ENCODE measurements around the gene C11orf98.
"Not testable (repeated sequence)": the region's sequence is repeated elsewhere in the genome, so short reads cannot be mapped to it uniquely, and the experiment has no call there.

C11orf98 gene

DNA sequence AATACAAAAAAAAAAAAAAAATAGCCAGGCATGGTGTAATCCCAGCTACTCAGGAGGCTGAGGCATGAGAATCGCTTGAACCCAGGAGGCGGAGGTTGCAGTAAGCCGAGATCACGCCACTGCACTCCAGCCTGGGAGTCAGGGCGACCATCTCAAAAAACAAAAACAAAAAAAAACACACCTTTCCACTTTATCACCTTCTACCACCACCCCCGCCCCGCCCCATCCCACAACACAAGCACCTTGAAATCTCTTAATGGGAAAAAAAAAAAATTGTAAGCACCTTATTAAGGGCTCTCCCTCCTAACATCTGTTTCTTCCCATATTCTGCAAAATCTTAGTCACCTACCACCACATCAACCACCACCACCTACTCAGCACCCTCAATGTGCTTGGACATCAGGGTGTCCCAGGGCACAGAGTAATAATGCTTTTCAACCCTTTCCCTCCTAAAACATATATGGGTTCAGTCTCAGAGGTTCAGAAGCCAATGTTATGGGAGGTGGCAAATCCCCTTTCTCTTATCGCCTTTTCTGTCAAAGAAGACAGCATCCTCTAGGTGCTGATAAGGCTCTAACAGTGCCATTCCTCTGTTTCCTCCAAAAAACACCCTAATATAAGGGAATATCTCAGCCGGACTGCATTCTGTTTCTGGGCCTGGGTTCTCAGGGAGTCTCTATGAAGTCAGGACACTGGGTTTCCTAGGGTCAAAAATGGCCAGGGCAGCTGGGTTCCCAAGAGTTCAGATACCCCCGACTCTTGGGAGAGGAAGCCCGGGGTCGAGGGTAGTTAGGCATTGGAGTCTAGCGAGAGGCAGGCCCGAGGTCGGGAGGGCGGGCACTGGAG is 12.6 kb downstream of the C11orf98 start:
- H3K79me2 ChIP-seq (ENCODE audit: low read length), result peaks cover 34% of the 10 kb centered on the region
- H3K9me3 ChIP-seq (replicated peaks; ENCODE audit: insufficient read depth, low read length), result no peaks in the 10 kb centered on the region
- H4K20me1 ChIP-seq (ENCODE audit: insufficient read depth, low read length), result no peaks in the 10 kb centered on the region
- H3K27ac ChIP-seq (ENCODE audit: low read length), result peak overlapping the region; percentile 62
- TF ChIP-seq, protein P1, sequence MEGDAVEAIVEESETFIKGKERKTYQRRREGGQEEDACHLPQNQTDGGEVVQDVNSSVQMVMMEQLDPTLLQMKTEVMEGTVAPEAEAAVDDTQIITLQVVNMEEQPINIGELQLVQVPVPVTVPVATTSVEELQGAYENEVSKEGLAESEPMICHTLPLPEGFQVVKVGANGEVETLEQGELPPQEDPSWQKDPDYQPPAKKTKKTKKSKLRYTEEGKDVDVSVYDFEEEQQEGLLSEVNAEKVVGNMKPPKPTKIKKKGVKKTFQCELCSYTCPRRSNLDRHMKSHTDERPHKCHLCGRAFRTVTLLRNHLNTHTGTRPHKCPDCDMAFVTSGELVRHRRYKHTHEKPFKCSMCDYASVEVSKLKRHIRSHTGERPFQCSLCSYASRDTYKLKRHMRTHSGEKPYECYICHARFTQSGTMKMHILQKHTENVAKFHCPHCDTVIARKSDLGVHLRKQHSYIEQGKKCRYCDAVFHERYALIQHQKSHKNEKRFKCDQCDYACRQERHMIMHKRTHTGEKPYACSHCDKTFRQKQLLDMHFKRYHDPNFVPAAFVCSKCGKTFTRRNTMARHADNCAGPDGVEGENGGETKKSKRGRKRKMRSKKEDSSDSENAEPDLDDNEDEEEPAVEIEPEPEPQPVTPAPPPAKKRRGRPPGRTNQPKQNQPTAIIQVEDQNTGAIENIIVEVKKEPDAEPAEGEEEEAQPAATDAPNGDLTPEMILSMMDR (IDR thresholded peaks at IDR 0.05; ENCODE audit: low read length), result no peak
- TF ChIP-seq EZH2phosphoT487 (IDR thresholded peaks at IDR 0.05; ENCODE audit: low read length), result no peak
- TF ChIP-seq EZH2 (optimal IDR thresholded peaks at IDR 0.05; ENCODE audit: low read depth, low read length), result no peak
- peak overlapping the region; percentile 99 for H2AFZ ChIP-seq (ENCODE audit: low read length)
- H3K4me2 ChIP-seq (ENCODE audit: low read depth, low read length), result peak overlapping the region; percentile 95
- H3K4me3 ChIP-seq (ENCODE audit: low read length), result peak overlapping the region; percentile 93
- H3K9me2 ChIP-seq (replicated peaks; ENCODE audit: insufficient read depth, low read length), result no peaks in the 10 kb centered on the region
- H3K4me1 ChIP-seq (ENCODE audit: low read length), result peaks cover 6% of the 10 kb centered on the region; the same call in 1 of the 2 replicates
- peaks cover 11% of the 10 kb centered on the region for H3F3A ChIP-seq (ENCODE audit: insufficient read depth, low read length)
- peak overlapping the region; percentile 92 for H3K9ac ChIP-seq (ENCODE audit: low read length)
- no peaks in the 10 kb centered on the region for H3K36me3 ChIP-seq (replicated peaks; ENCODE audit: insufficient read depth, low read length)
- no peak for DNase-seq
- H3K27me3 ChIP-seq (replicated peaks; ENCODE audit: insufficient read depth, low read length), result no peaks in the 10 kb centered on the region

GRCh38 chr11:62650283-62650682 is 14.7 kb downstream of the C11orf98 start:
- H3K4me1 ChIP-seq (ENCODE audit: low read length), result peaks cover 13% of the 10 kb centered on the region
- not testable (repeated sequence) for H3K4me2 ChIP-seq (ENCODE audit: low read depth, low read length); H3K9me2 ChIP-seq (replicated peaks; ENCODE audit: insufficient read depth, low read length); H3K27me3 ChIP-seq (replicated peaks; ENCODE audit: insufficient read depth, low read length); H3K9ac ChIP-seq (ENCODE audit: low read length); DNase-seq; H3K4me3 ChIP-seq (ENCODE audit: low read length); H4K20me1 ChIP-seq (ENCODE audit: insufficient read depth, low read length); H2AFZ ChIP-seq (ENCODE audit: low read length); H3K36me3 ChIP-seq (replicated peaks; ENCODE audit: insufficient read depth, low read length); H3K9me3 ChIP-seq (replicated peaks; ENCODE audit: insufficient read depth, low read length); H3K27ac ChIP-seq (ENCODE audit: low read length)
- H3F3A ChIP-seq (ENCODE audit: insufficient read depth, low read length), result peaks cover 12% of the 10 kb centered on the region
- peaks cover 45% of the 10 kb centered on the region for H3K79me2 ChIP-seq (ENCODE audit: low read length)

DNA sequence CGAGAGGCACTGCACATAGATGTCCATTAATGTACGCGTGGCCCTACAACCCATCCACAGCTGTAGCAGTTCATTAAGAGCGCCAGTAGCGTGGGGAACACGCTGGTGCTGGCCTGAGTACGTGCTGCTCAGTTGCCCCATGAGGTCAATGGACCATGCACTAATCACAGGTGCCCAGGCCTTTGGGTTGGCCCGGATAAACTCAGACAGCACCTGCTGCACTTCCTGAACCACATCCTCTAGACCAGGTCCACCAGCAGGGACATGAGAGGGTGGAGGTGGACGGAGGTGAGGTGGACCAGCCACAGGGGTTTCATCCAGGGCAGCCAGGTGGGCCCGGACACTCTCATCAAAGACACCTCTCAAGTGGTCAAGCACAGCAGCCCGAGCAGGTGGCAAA is 15.5 kb downstream of the C11orf98 start:
- Histone ChIP-seq H3K9me2 (replicated peaks; ENCODE audit: insufficient read depth, low read length) (no peaks in the 10 kb centered on the region), H2AFZ (ENCODE audit: low read length) (no peak overlapping the region), H3K36me3 (replicated peaks; ENCODE audit: insufficient read depth, low read length) (no peaks in the 10 kb centered on the region), H4K20me1 (ENCODE audit: insufficient read depth, low read length) (no peaks in the 10 kb centered on the region), H3K4me1 (ENCODE audit: low read length) (peaks cover 13% of the 10 kb centered on the region), H3K27ac (ENCODE audit: low read length) (no peak overlapping the region), H3K9ac (ENCODE audit: low read length) (no peak overlapping the region), H3K27me3 (replicated peaks; ENCODE audit: insufficient read depth, low read length) (no peaks in the 10 kb centered on the region), H3K79me2 (ENCODE audit: low read length) (peaks cover 53% of the 10 kb centered on the region), H3K4me3 (ENCODE audit: low read length) (no peak overlapping the region), H3F3A (ENCODE audit: insufficient read depth, low read length) (peaks cover 12% of the 10 kb centered on the region), H3K9me3 (replicated peaks; ENCODE audit: insufficient read depth, low read length) (no peaks in the 10 kb centered on the region), H3K4me2 (ENCODE audit: low read depth, low read length) (no peak overlapping the region)
- TF ChIP-seq EZH2phosphoT487 (IDR thresholded peaks at IDR 0.05; ENCODE audit: low read length) (no peak), EZH2 (optimal IDR thresholded peaks at IDR 0.05; ENCODE audit: low read depth, low read length) (no peak)
- TF ChIP-seq, protein P1 (IDR thresholded peaks at IDR 0.05; ENCODE audit: low read length), result no peak
- no peak for DNase-seq

DNA sequence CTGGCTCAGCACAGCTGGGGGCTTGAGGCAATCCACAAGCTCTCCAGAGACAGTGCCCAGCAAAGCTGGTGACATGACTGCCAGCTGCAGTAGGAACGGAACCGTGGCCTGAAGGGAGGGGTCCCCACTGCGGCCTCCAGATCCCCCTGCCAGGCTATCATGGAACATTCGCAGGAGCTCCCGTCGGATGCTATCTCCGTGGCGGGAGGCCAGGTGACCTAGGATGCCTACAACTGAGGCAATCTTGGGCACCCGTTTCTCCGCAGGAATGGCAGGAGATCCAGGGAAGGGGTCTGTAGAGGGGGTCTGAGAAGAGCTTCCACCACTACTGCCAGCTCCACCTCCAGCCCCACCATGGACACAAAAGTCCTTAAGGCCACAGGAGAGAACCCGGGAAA is 16.0 kb downstream of the C11orf98 start:
- DNase-seq, result no peak
- peaks cover 59% of the 10 kb centered on the region for H3K79me2 ChIP-seq (ENCODE audit: low read length)
- peaks cover 9% of the 10 kb centered on the region for H3K4me1 ChIP-seq (ENCODE audit: low read length)
- H3K4me3 ChIP-seq (ENCODE audit: low read length), result no peak overlapping the region
- TF ChIP-seq EZH2 (optimal IDR thresholded peaks at IDR 0.05; ENCODE audit: low read depth, low read length), result no peak
- TF ChIP-seq, protein P1 (IDR thresholded peaks at IDR 0.05; ENCODE audit: low read length), result no peak
- no peak overlapping the region for H3K9ac ChIP-seq (ENCODE audit: low read length)
- no peak overlapping the region for H2AFZ ChIP-seq (ENCODE audit: low read length)
- no peak overlapping the region for H3K4me2 ChIP-seq (ENCODE audit: low read depth, low read length)
- H3K36me3 ChIP-seq (replicated peaks; ENCODE audit: insufficient read depth, low read length), result 0 out of 2 replicates have a peak, but pooled peaks cover 3% of the 10 kb centered on the region
- no peak overlapping the region for H3K27ac ChIP-seq (ENCODE audit: low read length)
- no peaks in the 10 kb centered on the region for H4K20me1 ChIP-seq (ENCODE audit: insufficient read depth, low read length)
- H3K9me3 ChIP-seq (replicated peaks; ENCODE audit: insufficient read depth, low read length), result no peaks in the 10 kb centered on the region
- peaks cover 8% of the 10 kb centered on the region for H3F3A ChIP-seq (ENCODE audit: insufficient read depth, low read length)
- H3K9me2 ChIP-seq (replicated peaks; ENCODE audit: insufficient read depth, low read length), result no peaks in the 10 kb centered on the region
- H3K27me3 ChIP-seq (replicated peaks; ENCODE audit: insufficient read depth, low read length), result no peaks in the 10 kb centered on the region
